NCI-H2196 (cell line): ENCODE data around the gene ZNF438.

Experiments used
- DNase-seq: peaks from one replicate; lab custom pipeline; 2025; ENCODE audit not compliant: unreplicated experiment; lab: John Stamatoyannopoulos, UW

Gene ZNF438

GRCh38 chr10:31013331-31013730 lies 18.3 kb downstream of the ZNF438 start:
- no peak for DNase-seq

- no peak for DNase-seq
Measured at GRCh38 chr10:31011665-31012022, 20.0 kb downstream of the ZNF438 start.

DNA sequence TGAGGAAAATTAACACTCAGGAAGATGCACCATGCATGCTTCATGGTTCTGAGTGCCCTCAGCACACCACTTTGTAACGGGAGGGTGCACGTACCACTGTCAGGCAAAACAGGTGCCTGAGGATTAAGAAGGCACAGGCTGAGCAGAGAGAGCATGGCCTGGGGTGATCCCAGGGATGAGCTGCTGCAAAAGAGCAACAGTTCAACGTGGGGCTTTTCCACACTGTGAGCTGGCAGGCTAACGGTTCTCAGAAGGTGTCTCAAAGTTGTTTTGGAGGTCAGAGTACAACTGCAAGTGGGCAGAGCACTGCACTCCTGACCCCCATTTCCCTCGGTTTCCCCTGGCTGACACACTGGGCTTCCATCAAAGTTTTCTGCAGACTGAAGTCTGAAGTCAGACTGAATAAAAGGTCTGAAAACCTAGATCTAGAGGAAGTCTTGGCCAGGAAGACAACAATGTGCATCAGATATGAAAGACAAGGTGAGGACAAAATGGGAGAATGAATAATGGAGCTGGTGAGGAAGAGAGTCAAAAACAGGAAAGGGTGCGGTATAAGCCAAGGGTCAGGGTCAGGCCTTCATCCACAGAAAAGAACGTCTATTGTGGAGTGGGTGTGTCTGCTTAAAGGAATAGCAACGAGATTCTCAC lies 20.5 kb downstream of the ZNF438 start:
- DNase-seq, result no peak

DNA sequence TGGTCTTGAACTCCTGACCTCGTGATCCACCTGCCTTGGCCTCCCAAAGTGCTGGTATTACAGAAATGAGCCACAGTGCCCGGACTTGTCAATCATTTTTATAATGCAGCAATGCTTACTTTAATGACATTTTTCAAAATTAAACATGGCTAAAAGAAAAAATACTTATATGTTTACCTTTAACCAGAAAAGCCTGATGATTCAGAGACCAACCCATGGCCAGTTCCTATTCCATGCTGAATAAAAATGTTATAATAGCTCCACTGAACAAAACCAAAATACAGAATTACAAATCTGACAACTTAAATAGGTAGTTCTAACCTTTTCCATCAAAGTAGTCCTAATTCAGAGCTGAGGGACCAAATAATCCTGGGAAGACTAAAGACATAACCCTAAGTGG lies 21.6 kb downstream of the ZNF438 start:
- DNase-seq, result no peak

DNA sequence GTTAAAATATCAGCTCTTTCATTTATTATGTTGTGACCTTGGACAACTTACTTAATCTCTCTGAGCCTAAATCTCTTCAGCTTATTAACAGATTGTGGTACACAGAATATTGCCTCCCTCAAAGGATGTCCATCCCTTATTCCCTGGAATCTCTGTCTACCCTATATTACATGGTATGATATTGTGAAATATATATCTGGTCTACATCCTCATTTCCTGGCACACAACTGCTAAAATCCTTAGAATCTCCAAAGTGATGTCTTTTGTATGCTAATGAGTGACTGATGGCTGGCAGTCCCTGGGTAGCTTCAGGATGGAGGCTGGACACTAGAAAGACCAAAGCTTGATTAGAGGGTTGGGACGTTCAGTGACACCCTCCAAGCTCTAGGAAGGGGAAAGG lies 25.8 kb downstream of the ZNF438 start:
- no peak for DNase-seq

- no peak for DNase-seq
Measured at GRCh38 chr10:31004611-31005193, 27.0 kb downstream of the ZNF438 start.

DNA sequence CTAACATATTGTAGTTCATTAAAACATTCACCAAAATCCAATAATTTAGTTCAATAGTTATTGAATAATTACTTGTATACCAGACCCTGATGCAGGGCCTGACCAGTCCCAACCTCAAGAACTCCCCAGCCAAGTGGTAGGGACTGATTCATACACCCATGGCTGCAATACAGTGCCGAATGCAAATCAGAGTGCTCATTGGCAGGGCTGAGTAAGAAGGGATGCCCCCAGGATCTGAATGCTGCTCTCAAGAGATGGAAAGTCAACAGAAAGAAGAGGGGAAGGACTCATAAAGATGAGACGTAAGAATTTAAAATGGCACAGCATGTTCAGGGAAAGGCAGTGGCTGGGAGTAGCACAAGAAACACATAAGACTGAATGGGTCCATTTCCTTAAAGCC lies 29.9 kb downstream of the ZNF438 start:
- DNase-seq, result no peak

- DNase-seq, result no peak
Measured at GRCh38 chr10:31000867-31001266, 30.8 kb downstream of the ZNF438 start.

DNA sequence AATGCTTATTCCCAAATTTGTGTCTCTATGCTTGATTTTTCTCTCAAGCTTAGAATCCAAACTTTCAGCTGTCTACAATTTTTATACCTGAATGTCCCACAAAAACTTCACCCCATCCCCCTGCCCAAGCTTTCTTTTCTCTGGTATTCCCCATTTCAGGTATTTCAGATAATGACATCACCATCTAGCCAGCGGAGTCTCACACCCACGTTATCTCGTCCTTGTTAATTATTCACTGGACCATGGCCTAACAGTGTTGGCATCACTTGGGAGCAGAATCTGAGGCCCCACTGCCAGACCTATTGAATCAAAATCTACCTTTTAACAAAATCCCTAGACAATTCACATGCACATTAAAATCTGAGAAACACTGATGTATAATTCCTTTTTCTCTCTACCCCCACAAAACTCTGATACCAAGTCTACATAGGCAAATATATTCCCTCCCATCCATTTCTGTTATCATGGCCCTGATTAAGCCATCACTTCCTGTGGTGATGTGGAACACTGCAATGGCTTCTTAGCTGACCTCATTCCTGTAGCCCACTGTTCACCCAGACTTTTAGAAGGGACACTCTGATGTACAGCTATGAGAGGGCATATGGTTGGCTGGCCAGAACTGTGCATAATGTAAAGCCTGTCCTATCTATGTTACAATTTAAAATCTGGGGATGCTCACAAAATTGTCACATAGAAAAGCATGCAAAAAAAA lies 31.4 kb downstream of the ZNF438 start:
- DNase-seq, result no peak

DNA sequence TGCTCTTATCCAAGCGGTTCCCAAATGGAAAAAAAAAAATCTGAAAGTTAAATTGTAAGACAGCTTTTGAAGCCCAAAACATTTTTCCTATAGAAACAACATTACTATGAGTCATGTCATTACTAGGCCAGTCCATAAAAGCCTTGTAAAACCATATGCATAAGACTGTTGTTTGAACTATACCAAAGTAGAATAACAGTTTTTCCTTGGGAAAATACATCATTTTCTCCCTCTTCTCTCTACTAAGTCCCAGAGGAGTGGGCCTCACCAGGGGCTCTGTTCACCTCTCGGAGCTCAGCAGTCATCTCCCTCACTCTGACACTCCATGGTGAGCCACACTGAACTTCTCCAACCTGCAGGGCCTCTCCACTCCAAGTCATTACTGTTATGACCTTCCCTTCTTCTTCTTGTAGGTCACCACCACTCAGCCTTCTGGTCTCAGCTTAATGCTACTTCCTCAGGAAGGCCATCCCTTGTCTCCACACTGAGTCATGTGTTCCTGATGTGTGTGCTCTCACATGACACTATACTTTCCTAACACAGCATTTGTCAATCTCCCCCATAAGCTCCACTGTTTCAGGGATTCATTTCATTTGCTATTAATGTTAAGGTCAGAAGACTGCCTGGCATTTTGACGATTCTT lies 32.5 kb downstream of the ZNF438 start:
- DNase-seq, result no peak

- DNase-seq, result no peak
Measured at GRCh38 chr10:30997536-30998235, 34.0 kb downstream of the ZNF438 start.

GRCh38 chr10:30996481-30997005 lies 35.1 kb downstream of the ZNF438 start:
- DNase-seq, result no peak

DNA sequence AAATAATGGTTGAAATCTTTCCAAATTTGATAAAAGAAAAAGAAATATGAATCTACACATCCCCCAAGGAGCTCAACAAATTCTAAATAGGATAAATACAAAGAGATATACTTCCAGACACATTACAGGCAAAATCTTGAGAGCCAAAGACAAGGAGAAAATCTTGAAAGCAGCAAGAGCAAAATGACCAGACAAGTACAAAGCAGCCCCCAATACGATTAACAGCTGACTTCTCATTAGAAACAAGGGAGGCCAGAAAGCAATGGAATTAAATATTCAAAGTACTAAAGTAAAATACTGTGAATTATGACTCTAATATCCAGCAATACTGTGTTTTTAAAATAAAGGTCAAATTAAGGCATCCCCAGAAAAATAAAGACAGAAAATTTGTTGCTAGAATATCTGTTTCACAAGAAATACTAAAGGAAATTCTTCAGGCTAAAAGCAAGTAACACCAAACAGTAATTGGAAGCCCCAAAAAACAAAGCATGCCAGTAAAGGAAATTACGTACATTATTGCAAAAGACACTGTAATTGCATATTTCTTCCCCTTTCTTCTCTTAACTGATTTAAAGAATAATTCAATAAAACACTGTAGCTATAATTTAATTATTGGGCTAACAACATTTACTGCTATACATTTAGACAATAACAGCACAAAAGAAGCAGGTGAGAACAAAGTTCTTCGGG lies 36.4 kb downstream of the ZNF438 start:
- no peak for DNase-seq

- no peak for DNase-seq
Measured at GRCh38 chr10:30993155-30993554, 38.5 kb downstream of the ZNF438 start.

- no peak for DNase-seq
Measured at GRCh38 chr10:30992681-30993080, 39.0 kb downstream of the ZNF438 start.

DNA sequence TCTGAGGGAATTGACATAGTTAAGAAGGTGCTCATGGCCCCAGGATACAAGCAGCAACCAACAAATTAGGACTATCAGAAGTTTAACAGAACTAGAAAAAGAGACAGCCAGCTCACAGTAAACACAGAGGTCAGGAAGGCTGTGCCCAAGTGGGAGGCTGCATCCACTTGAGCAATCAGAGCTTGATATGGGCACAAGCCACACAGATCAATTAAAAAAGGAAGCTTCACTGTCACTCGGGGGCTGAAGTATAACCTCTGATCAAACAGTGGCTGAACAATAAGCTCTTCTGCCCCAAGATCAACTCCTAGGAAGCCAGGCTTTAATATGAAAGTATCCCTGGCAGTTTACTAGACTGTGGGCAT lies 40.0 kb downstream of the ZNF438 start:
- DNase-seq, result no peak

DNA sequence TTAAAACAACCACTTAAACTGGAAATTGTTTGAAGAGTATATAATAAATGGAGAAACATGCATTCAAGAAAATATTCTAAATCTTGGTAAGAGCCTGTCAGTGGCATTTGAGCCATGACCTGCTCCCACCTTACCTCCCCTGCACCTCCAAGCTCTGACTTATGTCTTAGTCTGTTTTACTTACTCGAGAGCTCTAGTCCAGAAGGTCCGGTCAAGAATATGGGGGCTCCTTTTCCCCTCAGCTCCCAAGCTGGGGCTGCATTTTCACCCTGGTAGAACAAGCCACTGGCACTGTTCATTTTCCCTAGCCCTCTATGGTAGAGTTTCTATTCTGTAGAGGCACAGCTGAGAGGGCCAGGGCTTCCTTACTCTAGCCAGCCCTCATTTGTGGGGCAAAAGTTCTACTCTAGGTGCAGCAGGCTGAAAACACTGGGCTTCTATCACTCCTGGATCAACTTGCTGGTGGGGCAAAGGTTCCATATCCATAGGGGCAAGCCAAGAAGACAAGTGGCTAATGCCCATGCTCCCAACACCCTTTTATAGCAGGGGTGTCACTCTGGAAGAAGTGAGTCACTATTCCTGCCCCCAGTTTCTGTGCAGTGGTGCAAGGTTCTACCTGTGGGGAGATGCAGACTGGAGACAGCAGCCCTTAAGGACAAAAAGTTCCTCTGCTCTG lies 40.6 kb downstream of the ZNF438 start:
- no peak for DNase-seq

- no peak for DNase-seq
Measured at GRCh38 chr10:30990351-30990750, 41.3 kb downstream of the ZNF438 start.

DNA sequence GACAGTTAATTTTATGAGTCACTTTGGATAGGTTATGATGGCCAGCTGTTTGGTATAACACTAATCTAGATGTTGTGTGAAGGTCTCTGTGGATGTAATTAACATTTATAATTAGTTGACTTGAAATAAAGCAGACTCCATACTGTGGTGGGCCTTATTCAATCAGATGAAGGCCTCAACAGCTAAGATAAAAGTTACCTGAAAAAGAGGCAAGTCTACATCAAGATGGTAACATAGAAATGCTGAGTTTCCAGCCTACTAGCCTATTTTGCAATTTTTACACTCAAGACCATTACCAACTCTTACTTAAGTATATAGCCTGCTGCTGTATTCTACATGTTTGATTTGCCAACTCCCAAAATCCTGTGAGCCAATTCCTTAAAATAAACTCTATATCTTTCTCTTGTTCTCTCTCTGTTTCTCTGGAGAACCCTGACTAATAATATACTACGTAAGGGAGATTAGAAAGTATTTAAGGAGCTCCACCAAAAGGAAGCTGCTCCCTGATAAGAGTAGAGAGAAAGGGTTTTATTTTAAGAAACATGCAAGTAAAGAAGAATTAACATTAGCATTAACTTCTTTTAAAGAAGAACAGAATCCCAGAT lies 42.7 kb downstream of the ZNF438 start:
- DNase-seq, result no peak

DNA sequence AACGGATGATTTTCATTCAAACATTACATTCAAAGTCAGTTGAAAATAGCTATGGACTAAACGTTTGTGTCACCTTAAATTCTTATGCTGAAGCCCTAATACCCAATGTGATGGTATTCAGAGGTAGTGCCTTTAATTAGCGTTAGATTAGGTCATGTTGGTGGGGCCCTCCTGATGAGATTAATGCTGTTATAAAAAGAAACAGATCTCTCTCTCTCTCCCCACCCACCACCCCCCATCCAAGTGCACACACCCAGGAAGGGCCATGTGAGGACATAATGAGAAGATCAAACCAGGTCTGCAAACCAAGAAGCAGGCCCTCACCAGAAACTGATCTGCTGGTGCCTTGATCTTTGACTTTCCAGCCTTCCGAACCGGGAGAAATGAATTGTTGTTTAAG lies 44.2 kb downstream of the ZNF438 start:
- no peak for DNase-seq
